COLO668 (cell line): Measurements from ENCODE around the gene GPR3.
"Not testable (repeated sequence)": the region's sequence is repeated elsewhere in the genome, so short reads cannot be mapped to it uniquely, and the experiment has no call there.

Experiments
- DNase-seq: peaks from one replicate; lab custom pipeline; 2025; ENCODE audit not compliant: unreplicated experiment; lab: John Stamatoyannopoulos, UW

Gene GPR3

GRCh38 chr1:27377760-27378495 is 14.5 kb upstream of the GPR3 start:
- DNase-seq: no peak

GRCh38 chr1:27379564-27380122 is 12.8 kb upstream of the GPR3 start:
- DNase-seq: no peak

- no peak for DNase-seq
These were observed 12.2 kb upstream of the GPR3 start for GRCh38 chr1:27380224-27380623.

GRCh38 chr1:27380766-27381733 is 11.4 kb upstream of the GPR3 start:
- no peak for DNase-seq

- no peak for DNase-seq
These were observed 10.3 kb upstream of the GPR3 start for GRCh38 chr1:27381969-27382762.

GRCh38 chr1:27383039-27383605 is 9.3 kb upstream of the GPR3 start, which contains the start of gene CD164L2:
Gene CD164L2, minus strand, starts transcription at chr1:27383333. Its CDS starts 94 bp downstream, at chr1:27383239.
- DNase-seq: peak; percentile 84

- no peak for DNase-seq
These were observed 8.8 kb upstream of the GPR3 start for GRCh38 chr1:27383661-27384060.

- not testable (repeated sequence) for DNase-seq
These were observed 7.6 kb upstream of the GPR3 start for GRCh38 chr1:27384797-27385196.

GRCh38 chr1:27388337-27389005 is 4.0 kb upstream of the GPR3 start:
- DNase-seq: peak; percentile 85

- DNase-seq: peak; percentile 79
These were observed 819 bp upstream of the GPR3 start for GRCh38 chr1:27391511-27392095.

GRCh38 chr1:27392778-27393635 is 585 bp downstream of the GPR3 start:
- peak; percentile 69 for DNase-seq

- DNase-seq: no peak
These were observed 1.3 kb downstream of the GPR3 start for GRCh38 chr1:27393641-27394281.

- no peak for DNase-seq
These were observed 1.8 kb downstream of the GPR3 start for GRCh38 chr1:27394282-27394658.

- no peak for DNase-seq
These were observed 2.5 kb downstream of the GPR3 start for GRCh38 chr1:27394925-27395324.

- DNase-seq: peak; percentile 78
These were observed 3.2 kb downstream of the GPR3 start for GRCh38 chr1:27395441-27396195.

- no peak for DNase-seq
These were observed 4.7 kb downstream of the GPR3 start for GRCh38 chr1:27397110-27397509.

GRCh38 chr1:27397749-27398148 is 5.3 kb downstream of the GPR3 start:
- DNase-seq: no peak
